CD4-positive, alpha-beta T cell treated with Interleukin-1 beta for 1 hour (primary cell): ENCODE measurements around the gene NR3C2.
"Not testable (repeated sequence)": the region's sequence is repeated elsewhere in the genome, so short reads cannot be mapped to it uniquely, and the experiment has no call there.

ENCODE experiments used
- DNase-seq, 2 donors: peaks; one replicate each; pipeline ENCODE4 v3.0.0-alpha.2; 2020 to 2022

The NR3C2 gene

GRCh38 chr4:148154769-148155168 lies 287.4 kb downstream of the NR3C2 start:
- no peak for DNase-seq

DNA sequence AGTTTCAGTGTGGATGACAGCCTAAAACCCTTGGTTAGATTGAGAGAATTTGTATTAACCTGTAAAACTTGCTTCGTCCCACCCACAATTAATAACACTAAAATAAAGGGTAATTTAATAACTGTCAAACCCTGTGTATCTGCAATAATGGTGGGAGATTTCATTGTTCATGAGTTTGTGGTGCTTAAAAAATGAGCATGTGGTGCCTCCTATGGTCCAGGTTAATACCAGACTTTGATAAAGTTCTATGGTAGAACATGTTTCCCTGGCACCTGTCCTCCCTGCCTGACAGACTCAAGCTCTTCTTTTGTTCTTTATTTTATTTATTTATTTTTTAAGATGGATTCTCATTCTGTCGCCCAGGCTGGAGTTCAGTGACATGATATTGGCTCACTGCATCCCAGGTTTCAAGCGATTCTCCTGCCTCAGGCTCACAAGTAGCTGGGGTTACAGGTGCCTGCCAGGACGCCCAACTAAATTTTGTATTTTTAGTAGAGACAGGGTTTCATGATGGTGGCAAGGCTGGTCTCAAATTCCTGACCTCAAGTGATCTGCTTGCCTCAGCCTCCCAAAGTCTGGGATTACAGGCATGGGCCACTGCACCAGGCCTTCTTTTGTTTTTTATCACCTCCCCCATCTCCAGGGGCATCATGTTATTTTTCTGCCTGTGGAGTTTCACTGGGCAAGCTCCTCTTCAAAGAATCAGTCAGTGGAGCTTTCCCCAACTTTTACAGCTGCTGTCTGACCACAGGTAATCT lies 289.2 kb downstream of the NR3C2 start:
- DNase-seq, result no peak

GRCh38 chr4:148151806-148152205 lies 290.4 kb downstream of the NR3C2 start:
- no peak for DNase-seq

DNA sequence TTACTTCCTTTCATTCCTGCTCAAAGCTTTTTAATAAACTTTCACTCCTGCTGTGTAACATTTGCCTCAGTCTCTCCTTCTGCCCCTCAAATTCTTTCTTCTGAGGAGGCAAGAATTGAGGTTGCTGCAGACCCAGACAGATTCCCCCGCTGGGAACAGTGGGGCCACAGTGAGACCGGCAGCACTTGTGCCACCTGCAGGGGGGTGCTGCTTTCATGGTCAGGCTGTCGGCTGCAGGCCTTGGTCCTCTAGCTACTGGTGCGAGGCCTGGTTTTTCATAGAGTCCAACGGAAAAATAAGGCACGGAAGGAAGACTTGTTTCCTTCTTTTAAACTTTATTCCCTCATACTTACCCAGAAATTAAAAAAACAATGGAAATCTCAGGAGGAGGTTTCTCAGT lies 296.7 kb downstream of the NR3C2 start:
- no peak for DNase-seq

GRCh38 chr4:148143174-148143573 lies 299.0 kb downstream of the NR3C2 start:
- no peak for DNase-seq

DNA sequence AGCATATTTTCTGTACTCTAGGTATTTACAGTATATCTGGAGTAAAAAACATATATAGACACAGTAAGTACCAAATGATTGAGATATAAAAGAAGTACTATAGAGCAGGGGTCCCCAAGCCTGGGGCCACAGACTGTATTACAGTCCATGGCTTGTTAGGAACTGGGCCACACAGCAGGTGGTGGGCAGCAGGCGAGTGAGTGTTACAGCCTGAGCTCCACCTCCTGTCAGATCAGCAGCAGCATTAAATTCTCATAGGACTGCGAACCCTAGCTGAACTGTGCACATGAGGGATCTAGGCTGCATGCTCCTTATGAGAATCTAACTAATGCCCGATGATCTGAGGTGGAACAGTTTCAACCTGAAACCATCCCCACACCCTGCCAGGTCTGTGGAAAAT lies 300.7 kb downstream of the NR3C2 start:
- DNase-seq, result no peak

DNA sequence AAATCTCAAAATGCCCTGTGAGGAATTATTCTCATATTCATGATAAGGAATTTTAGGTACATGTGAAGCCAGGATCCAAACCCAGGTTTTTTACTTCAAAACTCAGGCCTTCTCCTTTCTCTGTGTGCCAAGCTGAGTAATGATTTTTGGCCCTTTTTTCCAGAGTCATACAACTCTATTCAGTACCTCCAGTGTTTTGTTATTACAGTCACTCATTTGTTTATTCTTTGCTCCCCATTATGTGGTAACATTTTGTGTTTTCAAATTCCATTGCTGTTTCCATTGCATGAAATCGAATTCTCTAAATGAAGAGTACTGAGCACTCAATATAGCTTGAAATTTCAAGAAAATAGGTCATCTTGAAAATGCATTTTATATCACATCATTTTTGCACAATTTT lies 315.4 kb downstream of the NR3C2 start:
- DNase-seq, result no peak

DNA sequence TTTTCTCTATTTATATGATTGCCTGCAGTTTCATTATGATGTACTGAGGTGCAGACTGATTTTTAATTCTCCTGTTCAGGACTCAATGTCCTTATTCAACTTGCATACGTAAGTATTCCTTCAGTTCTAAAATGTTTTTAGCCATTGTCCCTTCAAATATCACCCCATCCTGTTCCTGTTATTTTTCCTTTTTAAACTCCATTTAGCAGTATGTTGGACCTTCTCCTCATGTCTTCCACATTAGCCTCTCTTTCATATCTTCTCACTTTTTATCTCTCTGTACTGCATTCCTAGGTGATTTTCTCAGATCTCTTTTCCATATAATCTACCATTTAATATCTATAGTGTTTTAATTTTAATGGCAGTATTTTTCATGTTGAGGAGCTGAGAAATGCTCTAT lies 317.7 kb downstream of the NR3C2 start:
- no peak for DNase-seq

GRCh38 chr4:148123161-148123560 lies 319.1 kb downstream of the NR3C2 start:
- DNase-seq, result not testable (repeated sequence)

- no peak for DNase-seq
Observed at GRCh38 chr4:148120216-148120615, 322.0 kb downstream of the NR3C2 start.

- DNase-seq, result no peak
Observed at GRCh38 chr4:148118633-148119032, 323.6 kb downstream of the NR3C2 start.

DNA sequence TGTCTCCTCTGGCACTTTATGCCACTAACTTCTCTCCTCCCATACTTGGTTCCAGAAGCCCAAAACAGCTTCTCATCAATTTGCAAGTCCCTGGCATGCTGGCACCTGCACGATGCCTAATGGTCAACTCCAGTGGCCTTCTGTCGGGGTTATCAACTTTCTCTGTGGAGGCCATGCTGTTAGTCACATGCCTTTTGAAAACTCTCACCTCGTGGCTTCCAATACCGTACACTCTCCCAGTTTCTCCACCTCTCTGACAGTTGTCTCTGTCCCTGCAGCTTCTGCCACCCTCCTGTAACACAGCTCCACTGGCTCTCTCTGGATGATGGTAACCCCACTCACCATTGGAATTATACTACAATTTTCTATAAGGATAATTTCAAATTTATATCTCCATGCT lies 324.0 kb downstream of the NR3C2 start:
- no peak for DNase-seq

DNA sequence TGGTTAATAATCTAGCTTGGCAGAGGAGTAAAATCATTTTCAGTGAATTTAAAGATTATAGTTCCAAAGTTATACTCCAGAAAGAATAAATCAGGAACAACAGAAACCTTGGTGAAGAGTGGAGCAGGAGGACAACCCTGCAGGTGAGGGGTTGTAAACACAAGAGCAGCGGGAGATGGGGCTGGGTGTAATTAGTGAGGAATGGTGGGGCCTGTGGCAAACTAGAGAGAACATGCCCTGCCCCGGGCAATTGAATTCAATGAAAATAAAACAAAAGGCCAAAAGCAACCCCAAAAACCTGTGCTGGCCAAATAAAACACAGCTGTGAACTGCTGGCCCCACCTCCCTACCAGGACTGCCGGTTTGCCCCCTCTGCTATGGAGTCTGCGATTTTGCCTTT lies 325.2 kb downstream of the NR3C2 start:
- no peak for DNase-seq

DNA sequence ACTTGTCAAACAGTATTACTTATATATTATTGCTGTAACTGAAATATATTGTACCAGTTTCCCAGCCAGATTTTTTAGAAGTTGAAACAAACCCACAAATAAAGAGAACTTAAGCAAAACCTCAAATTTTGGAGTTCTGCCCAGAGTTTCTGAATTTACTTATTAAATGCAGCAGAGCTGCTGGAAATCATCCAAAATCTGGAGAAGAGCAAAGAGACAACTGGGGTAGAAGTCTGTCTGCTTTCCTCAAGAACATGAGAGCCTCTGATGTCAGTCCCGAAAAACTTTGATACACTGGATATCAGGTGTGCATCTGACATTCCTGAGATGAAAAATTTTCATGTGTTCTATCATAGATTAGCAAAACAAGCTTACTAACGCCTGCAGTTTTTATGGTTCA lies 325.9 kb downstream of the NR3C2 start:
- DNase-seq, result no peak

- DNase-seq, result no peak
Observed at GRCh38 chr4:148114436-148114835, 327.8 kb downstream of the NR3C2 start.

GRCh38 chr4:148112231-148112982 lies 329.8 kb downstream of the NR3C2 start:
- DNase-seq, result no peak

DNA sequence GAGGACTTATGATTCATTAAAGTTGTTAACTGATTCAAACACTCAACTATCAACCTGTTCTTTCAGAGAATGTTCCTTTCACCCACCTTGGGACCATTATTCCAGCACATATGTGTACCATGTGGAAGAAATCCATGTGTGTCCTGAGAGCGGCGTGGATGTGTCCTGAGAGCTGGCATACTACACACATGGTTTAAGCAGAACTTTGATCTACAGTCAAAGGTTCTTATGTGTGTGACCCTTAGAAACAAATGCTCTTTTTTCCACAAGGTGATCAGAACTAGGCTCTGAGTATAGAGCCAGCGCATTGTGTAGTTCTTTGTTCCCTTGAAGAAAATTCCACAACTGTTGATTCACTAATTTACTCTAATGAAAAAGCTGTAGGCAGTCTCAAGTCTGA lies 332.0 kb downstream of the NR3C2 start:
- no peak for DNase-seq

DNA sequence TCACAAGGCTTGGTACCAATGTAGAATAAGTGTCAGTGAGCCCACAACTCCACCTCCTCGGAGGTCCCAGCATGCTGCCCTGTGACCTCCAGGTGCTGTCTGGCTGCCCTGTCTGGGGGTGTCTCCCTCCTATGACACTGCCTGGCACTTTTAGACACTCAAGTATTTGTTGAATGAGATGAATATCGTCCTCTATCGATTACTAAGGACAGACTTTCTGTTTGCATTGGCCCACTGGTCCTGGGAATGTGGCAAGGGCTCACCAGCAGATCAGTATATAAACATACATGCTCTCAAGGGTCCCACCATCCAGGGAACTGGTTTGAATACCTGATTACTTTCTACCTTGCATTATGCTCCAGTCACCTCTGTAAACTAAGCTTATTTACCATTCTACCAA lies 333.0 kb downstream of the NR3C2 start:
- no peak for DNase-seq

DNA sequence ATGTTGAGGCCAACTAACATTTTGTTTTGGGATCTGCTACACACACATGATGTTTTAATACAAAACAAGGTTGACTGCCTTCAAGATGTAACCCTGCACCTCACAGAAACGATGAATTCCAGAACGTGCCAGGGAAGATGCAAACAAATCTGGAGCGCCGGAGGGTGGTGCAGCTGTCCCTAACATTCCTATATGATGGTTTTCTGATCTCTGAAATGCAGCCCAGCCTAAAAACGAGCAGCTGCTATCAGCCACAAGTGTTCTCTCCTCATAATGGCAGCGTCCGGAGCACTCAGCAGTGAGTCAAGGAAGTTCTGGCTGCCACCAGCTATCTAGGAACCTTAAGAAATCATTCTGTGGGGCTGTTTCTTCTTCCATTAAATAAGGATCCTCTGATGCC lies 333.4 kb downstream of the NR3C2 start:
- DNase-seq, result no peak

DNA sequence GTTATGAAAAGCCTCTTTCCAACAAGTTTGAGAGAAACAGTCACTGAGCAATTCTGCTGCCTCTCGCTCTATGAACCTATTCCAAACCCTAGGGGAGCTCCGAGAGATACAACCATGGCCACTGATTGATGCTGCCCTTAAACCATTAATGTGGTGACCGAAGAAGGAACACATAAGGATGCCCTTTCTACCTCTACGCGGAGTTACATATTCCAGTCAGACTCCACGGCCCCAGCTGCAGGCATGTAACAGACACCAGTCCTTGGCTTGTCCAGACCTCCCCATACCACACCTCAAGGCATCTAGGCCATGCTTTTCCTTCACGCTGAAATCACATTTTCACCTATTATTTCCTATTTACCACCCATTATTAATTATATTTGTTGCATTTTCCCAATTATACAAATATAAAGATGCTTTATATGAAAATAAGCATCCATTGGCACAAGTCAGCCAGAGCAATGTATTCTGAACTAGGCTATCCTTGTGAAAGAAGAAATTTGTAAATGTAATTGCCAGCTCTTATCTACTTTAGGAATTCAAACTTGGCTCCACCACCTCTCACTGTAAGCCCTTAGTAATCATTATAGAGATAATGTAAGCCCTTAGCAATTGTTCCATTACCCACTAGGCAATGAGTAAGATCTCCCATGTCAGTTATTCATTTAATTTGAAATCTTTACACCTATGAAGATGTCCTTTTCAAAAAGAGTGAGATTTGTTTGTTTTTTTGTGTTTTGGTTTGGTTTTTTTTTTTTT lies 338.4 kb downstream of the NR3C2 start:
- no peak for DNase-seq

GRCh38 chr4:148101790-148102189 lies 340.4 kb downstream of the NR3C2 start:
- no peak for DNase-seq

- no peak for DNase-seq
Observed at GRCh38 chr4:148101235-148101634, 341.0 kb downstream of the NR3C2 start.

DNA sequence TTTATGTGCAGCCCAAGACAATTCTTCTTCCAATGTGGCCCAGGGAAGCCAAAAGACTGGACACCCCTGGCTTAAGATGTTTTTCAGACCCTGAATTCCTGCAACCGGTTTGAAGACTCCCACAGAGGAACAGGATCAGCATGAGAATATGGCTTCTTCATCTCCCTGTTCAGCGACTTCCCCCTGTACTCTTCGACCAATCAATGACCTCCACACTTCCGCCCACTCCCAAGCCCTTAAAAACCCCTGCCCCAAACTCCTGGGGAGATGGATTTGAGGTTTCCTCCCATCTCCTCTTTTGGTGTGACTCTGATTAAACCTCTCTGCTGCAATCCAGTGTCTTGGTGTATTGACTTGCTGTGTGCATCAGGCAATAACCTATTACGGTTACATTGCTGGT lies 344.4 kb downstream of the NR3C2 start:
- no peak for DNase-seq
